Renal cortex interstitium (tissue), 3 donors: ENCODE results near the gene APOO. TPM values are rescaled to one million over a fixed set of nuclear protein-coding genes. Genes with fewer than 3 reads are reported as not detected.

Source experiments
- polyA plus RNA-seq, 3 donors: library from polyadenylated mRNA; unstranded; fragments of 120-200 nt; gene quantifications; one replicate each; pipeline ENCODE4 v1.2.1, GENCODE V29; 2013; ENCODE audit not compliant: insufficient read length in 3 of 3

APOO gene
- polyA plus RNA-seq, 3 donors, result 33.9 to 44.4 (median 37.2) TPM

Other genes with a start within 250 kb of the APOO start
- 100 to 1,000 TPM in 2 of 3 donors, 10 to 100 TPM in 1; 83.9 to 125 (median 107) TPM for gene PRDX4, start 240.4 kb downstream of the APOO start, polyA plus RNA-seq
- gene ACOT9, start 164.7 kb downstream of the APOO start, polyA plus RNA-seq, result 10 to 100 TPM; 30.3 to 46.6 (median 37.2) TPM
- gene SAT1, start 124.8 kb downstream of the APOO start, polyA plus RNA-seq, result 100 to 1,000 TPM; 194 to 321 (median 262) TPM
- under 1 TPM; 0.06 to 0.15 (median 0.14) TPM for gene CXorf58, start 68 bp upstream of the APOO start, polyA plus RNA-seq
- gene KLHL15, start 119.2 kb upstream of the APOO start, polyA plus RNA-seq, result 10 to 100 TPM; 13.2 to 16.6 (median 14.0) TPM
- gene EIF2S3, start 147.0 kb upstream of the APOO start, polyA plus RNA-seq, result 100 to 1,000 TPM; 166 to 231 (median 204) TPM
- gene ZFX, start 241.8 kb upstream of the APOO start, polyA plus RNA-seq, result 10 to 100 TPM; 29.5 to 45.8 (median 30.8) TPM